ENCODE data around the gene SECISBP2L. TPM values are rescaled to one million over a fixed set of nuclear protein-coding genes. Genes with fewer than 3 reads are reported as not detected.

The SECISBP2L gene
- total and polyA plus RNA-seq, 10 of the 15 experiments (the other 5 are each of a cell fraction or from before 2014, with no cell fraction given), result 1.4 to 24.2 (median 10.4) TPM

DNA sequence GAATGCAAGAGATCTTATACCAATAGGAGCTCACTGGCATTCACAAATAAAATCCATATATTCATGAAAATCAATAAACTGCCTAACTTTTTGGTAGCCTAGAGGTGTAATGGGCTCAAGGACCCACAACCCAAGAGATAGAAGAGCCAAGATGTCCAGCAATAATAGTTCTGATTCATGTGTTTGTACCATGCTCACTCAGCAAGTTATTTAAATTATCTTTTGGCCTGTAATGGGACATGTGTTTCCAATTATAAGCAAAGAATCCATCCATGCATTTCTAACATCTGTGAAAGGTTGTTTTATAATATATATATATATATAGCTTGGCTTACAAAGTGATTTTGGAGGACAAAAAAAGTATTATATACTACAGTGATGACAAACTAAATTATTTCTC is 52.9 kb downstream of the SECISBP2L start (continued):
- TF ChIP-seq, protein P1, sequence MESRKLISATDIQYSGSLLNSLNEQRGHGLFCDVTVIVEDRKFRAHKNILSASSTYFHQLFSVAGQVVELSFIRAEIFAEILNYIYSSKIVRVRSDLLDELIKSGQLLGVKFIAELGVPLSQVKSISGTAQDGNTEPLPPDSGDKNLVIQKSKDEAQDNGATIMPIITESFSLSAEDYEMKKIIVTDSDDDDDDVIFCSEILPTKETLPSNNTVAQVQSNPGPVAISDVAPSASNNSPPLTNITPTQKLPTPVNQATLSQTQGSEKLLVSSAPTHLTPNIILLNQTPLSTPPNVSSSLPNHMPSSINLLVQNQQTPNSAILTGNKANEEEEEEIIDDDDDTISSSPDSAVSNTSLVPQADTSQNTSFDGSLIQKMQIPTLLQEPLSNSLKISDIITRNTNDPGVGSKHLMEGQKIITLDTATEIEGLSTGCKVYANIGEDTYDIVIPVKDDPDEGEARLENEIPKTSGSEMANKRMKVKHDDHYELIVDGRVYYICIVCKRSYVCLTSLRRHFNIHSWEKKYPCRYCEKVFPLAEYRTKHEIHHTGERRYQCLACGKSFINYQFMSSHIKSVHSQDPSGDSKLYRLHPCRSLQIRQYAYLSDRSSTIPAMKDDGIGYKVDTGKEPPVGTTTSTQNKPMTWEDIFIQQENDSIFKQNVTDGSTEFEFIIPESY (IDR thresholded peaks at IDR 0.05), result no peak
- TF ChIP-seq POU2F2 (IDR thresholded peaks at IDR 0.05; ENCODE audit: borderline replicate concordance, low read depth, low read length), result no peak
- TF ChIP-seq RUNX3 (IDR thresholded peaks at IDR 0.05; ENCODE audit: low read length), result no peak
- no peak for TF ChIP-seq CTCF (IDR thresholded peaks at IDR 0.05 in 2 of 3, conservative IDR thresholded peaks at IDR 0.05 in 1 of 3; ENCODE audit: control insufficient read depth in 2 of 3, extremely low read depth in 1 of 3, insufficient read depth in 1 of 3, low read depth in 3 of 3, low read length in 3 of 3)
- TF ChIP-seq RCOR1 (conservative IDR thresholded peaks at IDR 0.05; ENCODE audit: low read depth, low read length), result no peak
- no peak for TF ChIP-seq SIX5 (IDR thresholded peaks at IDR 0.05; ENCODE audit: low read depth, low read length, severe bottlenecking)
- TF ChIP-seq, protein P2, sequence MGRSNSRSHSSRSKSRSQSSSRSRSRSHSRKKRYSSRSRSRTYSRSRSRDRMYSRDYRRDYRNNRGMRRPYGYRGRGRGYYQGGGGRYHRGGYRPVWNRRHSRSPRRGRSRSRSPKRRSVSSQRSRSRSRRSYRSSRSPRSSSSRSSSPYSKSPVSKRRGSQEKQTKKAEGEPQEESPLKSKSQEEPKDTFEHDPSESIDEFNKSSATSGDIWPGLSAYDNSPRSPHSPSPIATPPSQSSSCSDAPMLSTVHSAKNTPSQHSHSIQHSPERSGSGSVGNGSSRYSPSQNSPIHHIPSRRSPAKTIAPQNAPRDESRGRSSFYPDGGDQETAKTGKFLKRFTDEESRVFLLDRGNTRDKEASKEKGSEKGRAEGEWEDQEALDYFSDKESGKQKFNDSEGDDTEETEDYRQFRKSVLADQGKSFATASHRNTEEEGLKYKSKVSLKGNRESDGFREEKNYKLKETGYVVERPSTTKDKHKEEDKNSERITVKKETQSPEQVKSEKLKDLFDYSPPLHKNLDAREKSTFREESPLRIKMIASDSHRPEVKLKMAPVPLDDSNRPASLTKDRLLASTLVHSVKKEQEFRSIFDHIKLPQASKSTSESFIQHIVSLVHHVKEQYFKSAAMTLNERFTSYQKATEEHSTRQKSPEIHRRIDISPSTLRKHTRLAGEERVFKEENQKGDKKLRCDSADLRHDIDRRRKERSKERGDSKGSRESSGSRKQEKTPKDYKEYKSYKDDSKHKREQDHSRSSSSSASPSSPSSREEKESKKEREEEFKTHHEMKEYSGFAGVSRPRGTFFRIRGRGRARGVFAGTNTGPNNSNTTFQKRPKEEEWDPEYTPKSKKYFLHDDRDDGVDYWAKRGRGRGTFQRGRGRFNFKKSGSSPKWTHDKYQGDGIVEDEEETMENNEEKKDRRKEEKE (IDR thresholded peaks at IDR 0.05), result no peak
- TF ChIP-seq ATF7 (IDR thresholded peaks at IDR 0.05; ENCODE audit: low read depth), result no peak

Data from GM12878 (cell line).